ENCODE data around the gene MARCHF3.
"Not testable (repeated sequence)": the region's sequence is repeated elsewhere in the genome, so short reads cannot be mapped to it uniquely, and the experiment has no call there.

The MARCHF3 gene

GRCh38 chr5:127046343-127047072 lies 16.1 kb upstream of the MARCHF3 start:
- peak; percentile 32 for DNase-seq (ENCODE audit: low read depth)

DNA sequence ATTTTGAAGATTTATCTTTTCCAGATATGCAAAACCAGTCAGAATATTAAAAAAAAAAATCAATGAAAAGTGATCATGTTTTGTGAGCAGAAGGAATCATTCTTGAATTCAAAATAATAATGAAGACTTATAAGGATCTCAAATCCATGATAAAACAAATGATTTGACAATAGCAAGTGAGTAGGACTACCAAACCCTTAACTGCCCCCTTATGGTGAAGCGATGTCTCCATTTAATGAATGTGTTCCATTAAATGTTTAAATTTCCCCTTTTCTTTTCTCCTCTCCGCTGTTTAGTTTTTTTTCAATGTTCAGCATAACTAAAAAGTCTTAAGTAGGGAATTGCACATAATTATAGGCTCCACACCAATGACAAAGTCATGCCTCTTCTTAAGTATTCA lies 12.2 kb upstream of the MARCHF3 start:
- DNase-seq (ENCODE audit: low read depth): peak; percentile 25

- peak; percentile 54 for DNase-seq (ENCODE audit: low read depth)
Measured at GRCh38 chr5:127041571-127041970, 11.2 kb upstream of the MARCHF3 start.

GRCh38 chr5:127040796-127041520 lies 10.6 kb upstream of the MARCHF3 start:
- DNase-seq (ENCODE audit: low read depth): peak; percentile 13

- no peak for DNase-seq (ENCODE audit: low read depth)
Measured at GRCh38 chr5:127038550-127038949, 8.2 kb upstream of the MARCHF3 start.

DNA sequence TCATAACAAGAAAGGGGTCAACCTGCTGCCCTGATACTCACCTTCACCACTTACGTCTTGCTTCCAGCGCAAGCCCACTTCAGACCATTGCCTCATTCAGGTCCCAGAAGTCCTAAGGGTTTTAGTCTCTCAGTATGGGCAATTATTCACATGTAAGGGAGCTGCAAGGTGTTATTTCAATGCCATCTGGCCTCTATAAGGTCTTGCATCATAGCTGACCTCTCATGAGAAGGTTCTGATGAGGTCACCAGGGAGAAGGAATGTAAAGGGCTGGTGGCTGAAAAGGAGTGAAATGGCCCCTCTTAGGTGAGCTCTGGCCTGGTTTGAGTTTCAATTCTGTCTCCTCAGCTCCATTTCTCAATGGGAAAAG lies 1.5 kb upstream of the MARCHF3 start:
- DNase-seq (ENCODE audit: low read depth): peak; percentile 8

- DNase-seq (ENCODE audit: low read depth): no peak
Measured at GRCh38 chr5:127031147-127031862, 947 bp upstream of the MARCHF3 start.

GRCh38 chr5:127029581-127030258 lies 638 bp downstream of the MARCHF3 start:
- DNase-seq (ENCODE audit: low read depth): peak; percentile 68

GRCh38 chr5:127028822-127029457 lies 1.4 kb downstream of the MARCHF3 start:
- DNase-seq (ENCODE audit: low read depth): peak; percentile 79

GRCh38 chr5:127027539-127027938 lies 2.8 kb downstream of the MARCHF3 start:
- no peak for DNase-seq (ENCODE audit: low read depth)

DNA sequence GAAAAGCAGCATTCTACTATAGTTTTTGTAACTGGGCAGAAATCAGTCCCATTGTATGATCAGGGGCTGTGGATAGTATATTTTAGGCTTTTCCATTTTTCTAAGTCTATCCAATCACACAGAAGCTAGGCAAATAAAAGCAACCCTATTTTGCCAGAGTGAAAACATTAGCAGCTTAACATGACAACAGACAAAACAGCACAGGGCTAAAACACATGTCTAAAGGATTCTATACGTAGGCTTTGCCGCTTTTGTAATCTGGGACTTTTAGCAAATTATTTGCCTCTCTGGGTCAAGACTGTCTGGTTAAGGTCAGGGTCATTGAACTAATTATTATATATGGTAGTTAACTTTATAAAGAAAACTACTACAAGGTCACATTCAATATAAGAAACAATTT lies 4.2 kb downstream of the MARCHF3 start:
- DNase-seq (ENCODE audit: low read depth): no peak

DNA sequence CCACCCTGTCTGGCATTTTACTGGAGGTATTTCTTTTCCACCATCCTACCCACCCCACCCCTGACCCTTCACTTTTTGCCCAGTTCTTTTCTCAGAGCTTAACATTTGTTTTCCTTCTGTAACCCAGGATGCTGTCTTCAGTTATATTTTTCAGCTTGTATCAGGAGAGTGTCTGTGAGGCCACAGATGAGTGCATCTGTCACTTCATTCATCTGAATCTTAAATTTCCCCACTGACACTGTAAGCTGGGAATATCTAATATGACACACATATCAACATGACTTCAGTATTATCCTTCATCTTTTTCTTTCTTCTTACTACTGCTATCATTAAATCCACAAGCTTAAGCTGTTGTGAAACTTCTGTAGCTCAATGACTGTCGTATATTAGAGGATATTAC lies 4.9 kb downstream of the MARCHF3 start:
- DNase-seq (ENCODE audit: low read depth): no peak

GRCh38 chr5:127024821-127025220 lies 5.5 kb downstream of the MARCHF3 start:
- no peak for DNase-seq (ENCODE audit: low read depth)

GRCh38 chr5:127023552-127024191 lies 6.7 kb downstream of the MARCHF3 start:
- not testable (repeated sequence) for DNase-seq (ENCODE audit: low read depth)

DNA sequence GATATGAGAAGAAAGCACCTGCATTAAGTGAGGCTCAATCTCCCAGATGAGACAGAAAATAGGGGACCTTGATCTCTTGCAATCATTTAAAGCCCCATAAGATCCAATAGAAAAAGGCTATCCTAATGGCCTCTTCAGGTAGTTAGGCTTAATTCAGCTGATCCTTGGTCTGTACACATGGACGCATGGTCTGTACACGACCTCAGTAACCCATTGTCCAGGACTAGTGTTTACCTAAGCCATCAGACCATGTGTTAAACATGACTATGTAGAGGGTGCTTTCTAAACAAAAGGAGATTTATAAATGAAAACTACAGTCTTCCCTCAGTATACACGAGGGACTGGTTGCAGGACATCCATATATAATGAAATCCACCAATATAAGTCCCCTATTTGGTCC lies 7.5 kb downstream of the MARCHF3 start:
- no peak for DNase-seq (ENCODE audit: low read depth)

DNA sequence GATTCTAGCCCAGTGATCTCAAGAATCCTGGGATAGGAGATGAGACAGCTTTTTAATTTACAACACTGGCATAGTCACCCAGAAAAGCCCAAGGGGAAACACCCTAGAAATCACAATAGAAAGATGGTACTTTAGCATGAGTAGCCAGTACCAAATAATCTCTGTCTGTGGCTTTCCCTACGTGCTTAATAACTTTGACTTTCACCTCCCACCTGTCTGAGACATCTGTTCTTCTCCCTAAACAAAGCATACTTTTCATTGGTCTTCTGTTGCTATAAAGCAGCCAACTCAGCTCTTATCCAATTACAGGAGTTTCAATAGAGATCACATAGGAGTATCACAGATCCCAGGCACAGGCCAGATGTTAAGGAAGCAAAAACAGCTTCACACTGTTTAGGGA lies 10.4 kb downstream of the MARCHF3 start:
- no peak for DNase-seq (ENCODE audit: low read depth)

DNA sequence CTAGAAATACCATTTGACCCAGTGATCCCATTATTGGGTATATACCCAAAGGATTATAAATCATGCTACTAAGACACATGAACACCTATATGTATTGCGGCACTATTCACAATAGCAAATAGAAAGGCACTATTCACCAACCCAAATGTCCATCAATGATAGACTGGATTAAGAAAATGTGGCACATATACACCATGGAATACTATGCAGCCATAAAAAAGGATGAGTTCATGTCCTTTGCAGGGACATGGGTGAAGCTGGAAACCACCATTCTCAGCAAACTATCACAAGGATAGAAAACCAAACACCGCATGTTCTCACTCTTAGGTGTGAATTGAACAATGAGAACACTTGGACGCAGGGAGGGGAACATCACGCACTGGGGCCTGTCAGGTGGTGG lies 13.6 kb downstream of the MARCHF3 start:
- DNase-seq (ENCODE audit: low read depth): not testable (repeated sequence)

DNA sequence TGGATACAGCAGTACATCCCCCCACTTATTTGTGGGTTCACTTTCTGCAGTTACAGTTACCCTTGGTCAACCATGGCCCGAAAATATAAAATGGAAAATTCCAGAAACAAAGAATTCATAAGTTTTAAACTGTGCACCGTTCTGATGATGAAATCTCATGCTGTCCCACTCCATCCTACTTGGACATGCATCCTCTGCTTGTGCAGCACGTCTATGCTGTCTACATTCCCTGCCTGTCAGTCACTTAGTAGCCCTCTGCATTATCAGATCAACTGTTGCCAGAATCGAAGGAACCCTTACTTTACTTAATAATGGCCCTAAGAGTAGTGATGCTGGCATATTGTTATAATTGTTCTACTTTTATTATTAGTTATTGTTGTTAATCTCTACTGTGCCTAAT lies 14.6 kb downstream of the MARCHF3 start:
- no peak for DNase-seq (ENCODE audit: low read depth)

GRCh38 chr5:127014573-127014972 lies 15.8 kb downstream of the MARCHF3 start:
- DNase-seq (ENCODE audit: low read depth): no peak

GRCh38 chr5:127013407-127013806 lies 17.0 kb downstream of the MARCHF3 start:
- DNase-seq (ENCODE audit: low read depth): no peak

- peak; percentile 79 for DNase-seq (ENCODE audit: low read depth)
Measured at GRCh38 chr5:127012916-127013315, 17.4 kb downstream of the MARCHF3 start.

Data from EH (cell line).